HepG2 (cell line): ENCODE data around the gene PLLP. TPM values are rescaled to one million over a fixed set of nuclear protein-coding genes. Genes with fewer than 3 reads are reported as not detected.
A peak's percentile ranks its signal among the peaks of the same experiment; 100 is the strongest.

Experiments used
- BRD4 ChIP-seq: sonication (generic); formaldehyde crosslinking; IDR thresholded peaks from 2 replicates; pipeline ENCODE4 v1.4.0; 2020; ENCODE audit warnings: missing genetic modification reagents
- CCAR2 ChIP-seq: fragments of 200-400 bp; formaldehyde crosslinking; optimal IDR thresholded peaks from 2 replicates; pipeline ENCODE3; 2018; ENCODE audit warnings: low read depth, mild to moderate bottlenecking, low read length, moderate library complexity
- DPF2 ChIP-seq: sonication (generic); formaldehyde crosslinking; IDR thresholded peaks from 2 replicates; pipeline ENCODE4 v1.4.0; 2020; ENCODE audit warnings: mild to moderate bottlenecking, low read depth, missing genetic modification reagents, borderline replicate concordance
- EHMT2 ChIP-seq: fragments of 200-600 bp; sonication (generic); IDR thresholded peaks from 2 replicates; pipeline ENCODE4 v1.7.0; 2017; ENCODE audit warnings: antibody characterized with exemption, low read depth, low read length, borderline replicate concordance
- HOXA7 ChIP-seq: sonication (generic); formaldehyde crosslinking; IDR thresholded peaks from 2 replicates; pipeline ENCODE4 v1.8.1; 2022; ENCODE audit warnings: mild to moderate bottlenecking, missing genetic modification reagents, moderate library complexity
- KDM2A ChIP-seq: sonication (generic); formaldehyde crosslinking; IDR thresholded peaks from 2 replicates; pipeline ENCODE4 v1.4.0; 2020; ENCODE audit warnings: low read depth, missing genetic modification reagents, borderline replicate concordance
- LCORL ChIP-seq, 2 experiments: fragments of 450-650 bp in 1 of 2; sonication (generic) in 1 of 2; formaldehyde crosslinking in 1 of 2; IDR thresholded peaks; 2 replicates each; pipeline versions ENCODE4 v1.5.0 to v1.6.1; 2017 to 2020; ENCODE audit warnings: antibody characterized with exemption in 1 of 2, missing genetic modification reagents in 1 of 2
- MAF1 ChIP-seq: sonication (generic); formaldehyde crosslinking; IDR thresholded peaks from 2 replicates; pipeline ENCODE4 v1.5.0; 2020; ENCODE audit warnings: missing genetic modification reagents, borderline replicate concordance
- MTF2 ChIP-seq: sonication (generic); formaldehyde crosslinking; IDR thresholded peaks from 2 replicates; pipeline ENCODE4 v1.5.0; 2020; ENCODE audit warnings: missing genetic modification reagents, borderline replicate concordance
- MXD4 ChIP-seq: IDR thresholded peaks from 2 replicates; pipeline ENCODE4 v1.6.1; 2016; ENCODE audit warnings: mild to moderate bottlenecking, missing biosample characterization, missing genetic modification reagents
- PRPF4 ChIP-seq: fragments of 200-400 bp; formaldehyde crosslinking; IDR thresholded peaks from 2 replicates; pipeline ENCODE4 v1.6.1; 2016; ENCODE audit warnings: low read length, low read depth; ENCODE audit not compliant: poor library complexity, severe bottlenecking
- SETDB1 ChIP-seq: sonication (generic); formaldehyde crosslinking; IDR thresholded peaks from 2 replicates; pipeline ENCODE4 v1.5.1; 2020; ENCODE audit warnings: missing genetic modification reagents, mild to moderate bottlenecking, borderline replicate concordance
- SMAD3 ChIP-seq: sonication (generic); formaldehyde crosslinking; IDR thresholded peaks from 2 replicates; pipeline ENCODE4 v1.4.0; 2020; ENCODE audit warnings: missing genetic modification reagents
- SNRNP70 ChIP-seq: fragments of 200-400 bp; formaldehyde crosslinking; IDR thresholded peaks from 2 replicates; pipeline ENCODE4 v1.6.1; 2017; ENCODE audit warnings: mild to moderate bottlenecking, low read depth, low read length, moderate library complexity
- XRCC5 ChIP-seq: fragments of 200-400 bp; formaldehyde crosslinking; optimal IDR thresholded peaks from 2 replicates; pipeline ENCODE3; 2017; ENCODE audit warnings: mild to moderate bottlenecking, low read length
- ZFP36 ChIP-seq: fragments of 150-350 bp; IDR thresholded peaks from 2 replicates; pipeline ENCODE4 v1.6.1; 2018; ENCODE audit warnings: borderline replicate concordance, low read length, low read depth; ENCODE audit not compliant: partially characterized antibody
- ZNF430 ChIP-seq: sonication (generic); formaldehyde crosslinking; IDR thresholded peaks from 2 replicates; pipeline ENCODE4 v1.9.0; 2021; ENCODE audit warnings: mild to moderate bottlenecking, missing genetic modification reagents
- ZNF678 ChIP-seq: sonication (generic); formaldehyde crosslinking; IDR thresholded peaks from 2 replicates; pipeline ENCODE4 v1.4.0; 2020; ENCODE audit warnings: mild to moderate bottlenecking, missing genetic modification reagents
- ZNF720 ChIP-seq: sonication (generic); formaldehyde crosslinking; IDR thresholded peaks from 2 replicates; pipeline ENCODE4 v1.4.0; 2020; ENCODE audit warnings: missing genetic modification reagents
- ZNF850 ChIP-seq: sonication (generic); formaldehyde crosslinking; conservative IDR thresholded peaks from 2 replicates; pipeline ENCODE4 v1.9.0; 2021; ENCODE audit warnings: mild to moderate bottlenecking, missing genetic modification reagents
- ZNF879 ChIP-seq: sonication (generic); formaldehyde crosslinking; IDR thresholded peaks from 2 replicates; pipeline ENCODE4 v1.8.1; 2023; ENCODE audit warnings: missing genetic modification reagents
- ZSCAN25 ChIP-seq: sonication (generic); formaldehyde crosslinking; IDR thresholded peaks from 2 replicates; pipeline ENCODE4 v1.8.0; 2022; ENCODE audit warnings: mild to moderate bottlenecking, missing genetic modification reagents
- polyA plus RNA-seq, 8 experiments: library from polyadenylated mRNA; depleted of rRNA in 3 of 8; stranded (reverse) in 7 of 8; unstranded in 1 of 8; fragments of >200 nt; fragmentation: Illumina TruSeq in 4 of 8; extraction: Trizol in 4 of 8; gene quantifications; 2 replicates each; pipeline versions ENCODE4 v1.2.1 to v1.2.3, GENCODE V29; 2011 to 2016; ENCODE audit warnings: low read depth in 4 of 8, missing spikeins in 1 of 8, mixed read lengths in 1 of 8; ENCODE audit not compliant: insufficient read depth in 1 of 8
- total RNA-seq, 5 experiments: library from RNA; depleted of rRNA; stranded (reverse); fragments of >200 nt; fragmentation: Illumina TruSeq; extraction: Trizol; gene quantifications; 2 replicates each; pipeline ENCODE4 v1.2.3, GENCODE V29; 2016; ENCODE audit warnings: low read depth in 1 of 5
- TF ChIP-seq, protein P1 (sequence below): sonication (generic); formaldehyde crosslinking; conservative IDR thresholded peaks from 2 replicates; pipeline ENCODE4 v1.8.0; 2022; ENCODE audit warnings: low read depth, missing genetic modification reagents
- TF ChIP-seq, protein P2 (sequence below): sonication (generic); formaldehyde crosslinking; IDR thresholded peaks from 2 replicates; pipeline ENCODE4 v1.4.0; 2020; ENCODE audit warnings: missing genetic modification reagents
- TF ChIP-seq, protein P3 (sequence below): sonication (generic); formaldehyde crosslinking; IDR thresholded peaks from 2 replicates; pipeline ENCODE4 v1.5.1; 2020; ENCODE audit warnings: missing genetic modification reagents, mild to moderate bottlenecking, borderline replicate concordance

Gene PLLP
- total and polyA plus RNA-seq, 2 of the 13 experiments (the other 11 are each of a cell fraction or from before 2014, with no cell fraction given) = 60.6 to 127 TPM

DNA sequence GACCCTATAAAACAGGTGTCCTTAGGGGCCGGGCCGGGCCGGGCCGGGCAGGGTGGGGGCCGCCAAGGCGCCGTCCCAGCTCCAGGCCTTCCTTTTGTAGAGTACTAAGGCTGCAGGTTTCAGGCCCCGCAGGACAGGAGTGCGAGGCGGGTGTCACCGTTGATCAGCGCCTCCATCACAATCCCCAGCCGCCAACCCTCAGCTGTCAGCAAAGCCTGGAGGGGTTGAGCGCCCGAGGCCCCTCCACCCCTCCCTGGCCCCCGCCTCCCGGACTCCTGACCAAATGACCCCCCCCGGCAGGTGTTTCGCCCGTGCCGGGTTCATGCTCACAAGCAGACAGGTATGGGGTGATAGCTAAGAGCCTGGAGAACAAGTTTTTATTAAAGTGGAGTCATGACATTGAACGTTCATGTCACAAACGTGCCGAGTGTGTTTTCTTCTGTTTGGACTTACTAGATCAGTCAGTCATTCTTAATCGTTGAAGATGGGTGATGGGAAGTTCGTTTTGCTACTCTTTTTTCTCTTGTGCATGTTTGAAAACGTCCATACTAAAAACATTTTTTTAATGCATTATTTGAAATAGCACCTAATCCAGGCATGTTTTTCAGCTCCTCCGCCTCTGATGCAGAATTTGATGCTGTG, 38.9 kb downstream of the PLLP start (continued):
- TF ChIP-seq ZNF879 (CRISPR knock-in tag) = no peak
- TF ChIP-seq SNRNP70 = no peak
- no peak; the same call in none of the 2 replicates for TF ChIP-seq ZNF430 (CRISPR knock-in tag)
- no peak for TF ChIP-seq SMAD3 (CRISPR knock-in tag)
- TF ChIP-seq ZFP36 = no peak
- no peak for TF ChIP-seq BRD4 (CRISPR knock-in tag)
- TF ChIP-seq, protein P1, sequence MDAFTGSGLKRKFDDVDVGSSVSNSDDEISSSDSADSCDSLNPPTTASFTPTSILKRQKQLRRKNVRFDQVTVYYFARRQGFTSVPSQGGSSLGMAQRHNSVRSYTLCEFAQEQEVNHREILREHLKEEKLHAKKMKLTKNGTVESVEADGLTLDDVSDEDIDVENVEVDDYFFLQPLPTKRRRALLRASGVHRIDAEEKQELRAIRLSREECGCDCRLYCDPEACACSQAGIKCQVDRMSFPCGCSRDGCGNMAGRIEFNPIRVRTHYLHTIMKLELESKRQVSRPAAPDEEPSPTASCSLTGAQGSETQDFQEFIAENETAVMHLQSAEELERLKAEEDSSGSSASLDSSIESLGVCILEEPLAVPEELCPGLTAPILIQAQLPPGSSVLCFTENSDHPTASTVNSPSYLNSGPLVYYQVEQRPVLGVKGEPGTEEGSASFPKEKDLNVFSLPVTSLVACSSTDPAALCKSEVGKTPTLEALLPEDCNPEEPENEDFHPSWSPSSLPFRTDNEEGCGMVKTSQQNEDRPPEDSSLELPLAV (CRISPR knock-in tag) = no peak
- peak; percentile 8; the same call in 1 of the 2 replicates for TF ChIP-seq KDM2A
- TF ChIP-seq SETDB1 = no peak
- no peak for TF ChIP-seq HOXA7 (CRISPR knock-in tag)
- no peak for TF ChIP-seq ZNF720 (CRISPR knock-in tag)
- TF ChIP-seq MAF1 (CRISPR knock-in tag) = no peak
- TF ChIP-seq, protein P2, sequence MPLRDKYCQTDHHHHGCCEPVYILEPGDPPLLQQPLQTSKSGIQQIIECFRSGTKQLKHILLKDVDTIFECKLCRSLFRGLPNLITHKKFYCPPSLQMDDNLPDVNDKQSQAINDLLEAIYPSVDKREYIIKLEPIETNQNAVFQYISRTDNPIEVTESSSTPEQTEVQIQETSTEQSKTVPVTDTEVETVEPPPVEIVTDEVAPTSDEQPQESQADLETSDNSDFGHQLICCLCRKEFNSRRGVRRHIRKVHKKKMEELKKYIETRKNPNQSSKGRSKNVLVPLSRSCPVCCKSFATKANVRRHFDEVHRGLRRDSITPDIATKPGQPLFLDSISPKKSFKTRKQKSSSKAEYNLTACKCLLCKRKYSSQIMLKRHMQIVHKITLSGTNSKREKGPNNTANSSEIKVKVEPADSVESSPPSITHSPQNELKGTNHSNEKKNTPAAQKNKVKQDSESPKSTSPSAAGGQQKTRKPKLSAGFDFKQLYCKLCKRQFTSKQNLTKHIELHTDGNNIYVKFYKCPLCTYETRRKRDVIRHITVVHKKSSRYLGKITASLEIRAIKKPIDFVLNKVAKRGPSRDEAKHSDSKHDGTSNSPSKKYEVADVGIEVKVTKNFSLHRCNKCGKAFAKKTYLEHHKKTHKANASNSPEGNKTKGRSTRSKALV (CRISPR knock-in tag) = no peak
- no peak for TF ChIP-seq EHMT2
- no peak; the same call in 1 of the 2 replicates for TF ChIP-seq MTF2 (CRISPR knock-in tag)
- no peak for TF ChIP-seq PRPF4
- TF ChIP-seq MXD4 = no peak
- TF ChIP-seq CCAR2 = no peak
- TF ChIP-seq ZSCAN25 (CRISPR knock-in tag) = no peak
- no peak for TF ChIP-seq DPF2 (CRISPR knock-in tag)
- no peak for TF ChIP-seq LCORL (IDR thresholded peaks at IDR 0.05)
- no peak for TF ChIP-seq LCORL (CRISPR knock-in tag; IDR thresholded peaks at IDR 0.05)
- 0 out of 2 replicates have a peak, but pooled peaks have one; percentile 8 for TF ChIP-seq ZNF678
- no peak for TF ChIP-seq XRCC5
- no peak for TF ChIP-seq ZNF850 (CRISPR knock-in tag)
- TF ChIP-seq, protein P3, sequence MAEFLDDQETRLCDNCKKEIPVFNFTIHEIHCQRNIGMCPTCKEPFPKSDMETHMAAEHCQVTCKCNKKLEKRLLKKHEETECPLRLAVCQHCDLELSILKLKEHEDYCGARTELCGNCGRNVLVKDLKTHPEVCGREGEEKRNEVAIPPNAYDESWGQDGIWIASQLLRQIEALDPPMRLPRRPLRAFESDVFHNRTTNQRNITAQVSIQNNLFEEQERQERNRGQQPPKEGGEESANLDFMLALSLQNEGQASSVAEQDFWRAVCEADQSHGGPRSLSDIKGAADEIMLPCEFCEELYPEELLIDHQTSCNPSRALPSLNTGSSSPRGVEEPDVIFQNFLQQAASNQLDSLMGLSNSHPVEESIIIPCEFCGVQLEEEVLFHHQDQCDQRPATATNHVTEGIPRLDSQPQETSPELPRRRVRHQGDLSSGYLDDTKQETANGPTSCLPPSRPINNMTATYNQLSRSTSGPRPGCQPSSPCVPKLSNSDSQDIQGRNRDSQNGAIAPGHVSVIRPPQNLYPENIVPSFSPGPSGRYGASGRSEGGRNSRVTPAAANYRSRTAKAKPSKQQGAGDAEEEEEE (CRISPR knock-in tag) = 0 out of 2 replicates have a peak, but pooled peaks have one; percentile 4
